ENCODE measurements around the gene SLC6A8. TPM values are rescaled to one million over a fixed set of nuclear protein-coding genes. Genes with fewer than 3 reads are reported as not detected.
A peak's percentile ranks its signal among the peaks of the same experiment; 100 is the strongest.

SLC6A8 gene
- total RNA-seq, 2 experiments from 2014 or later, result 0.42 to 0.71 TPM

DNA sequence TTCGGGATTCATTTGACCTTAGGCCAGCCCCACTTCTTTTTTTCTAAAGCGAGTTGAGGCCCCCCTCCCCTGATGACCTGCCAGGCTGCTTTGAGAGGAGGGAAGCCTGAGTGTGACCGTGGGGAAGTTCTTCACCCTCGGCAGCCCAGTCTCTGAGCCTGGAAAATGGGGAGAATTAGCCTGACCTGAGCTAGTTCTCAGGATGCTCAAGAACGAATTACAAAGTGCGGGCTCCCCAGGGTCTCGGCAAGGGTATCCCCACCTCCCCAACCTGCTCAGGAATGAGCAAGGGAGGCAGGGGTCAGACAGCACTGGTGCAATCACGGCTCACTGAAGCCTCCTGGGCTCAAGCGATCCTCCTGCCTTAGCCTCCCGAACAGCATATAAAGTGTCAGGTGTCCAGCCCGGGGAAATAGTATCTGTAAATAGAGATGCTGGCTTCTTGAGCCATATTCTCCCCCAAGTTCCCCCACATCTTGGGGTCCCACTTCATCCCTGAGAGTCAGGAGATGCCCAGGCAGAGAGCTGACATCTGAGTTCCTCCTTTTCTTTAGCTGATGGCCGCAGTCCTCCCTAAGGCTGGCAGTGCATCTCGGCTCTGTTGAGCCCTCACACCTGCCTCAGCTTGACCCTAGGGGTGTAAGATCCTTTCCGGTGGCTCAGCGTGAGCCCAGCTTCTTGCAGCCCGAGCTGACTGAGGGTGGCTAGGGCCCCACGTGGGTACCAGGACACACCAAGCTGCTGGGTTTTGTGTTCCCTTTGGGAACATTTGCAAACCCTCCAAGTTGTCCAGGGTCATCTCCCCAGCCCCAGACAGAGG is 39.2 kb upstream of the SLC6A8 start:
- no peak overlapping the region for H3K4me3 ChIP-seq (ENCODE audit: low read length)
- Mint-ChIP-seq H3K9me3 (no peaks in the 10 kb centered on the region), H3K4me1 (ENCODE audit: low read depth) (no peaks in the 10 kb centered on the region), H3K27ac (no peak overlapping the region), H3K4me3 (no peak overlapping the region), H3K36me3 (ENCODE audit: low read depth) (no peaks in the 10 kb centered on the region), H3K27me3 (peaks cover 17% of the 10 kb centered on the region)
- ChIA-PET CTCF (interaction anchor here (1.1 to 1.2 kb wide), 2 partner anchors 17 to 68 kb away, joined by 3 read pairs; no protein-coding TSS in a partner anchor), POLR2A (interaction anchor here (1.0 kb wide), 1 partner anchor 38 kb away, joined by 3 read pairs; no protein-coding TSS in a partner anchor)
- peaks cover 15% of the 10 kb centered on the region for H3K4me1 ChIP-seq (ENCODE audit: insufficient read depth, low read length)
- no peaks in the 10 kb centered on the region for H3K36me3 ChIP-seq (ENCODE audit: insufficient read depth, low read length)
- ATAC-seq (ENCODE audit: poor library complexity), result no peak
- intact Hi-C loops (cut with DNase I, micrococcal nuclease), result loop anchor here (1.0 to 5.0 kb wide), 3 partner anchors 36 to 93 kb away; no protein-coding TSS in a partner anchor
- peaks cover 0 to 10% of the 10 kb centered on the region in 2 experiments for H3K9me3 ChIP-seq (ENCODE audit: control insufficient read depth in 1 of 2, insufficient read depth in 1 of 2, low read length in 2 of 2)
- H3K27ac ChIP-seq (ENCODE audit: low read depth in 1 of 2, low read length in 2 of 2), result no peak overlapping the region
- TF ChIP-seq, protein P1, sequence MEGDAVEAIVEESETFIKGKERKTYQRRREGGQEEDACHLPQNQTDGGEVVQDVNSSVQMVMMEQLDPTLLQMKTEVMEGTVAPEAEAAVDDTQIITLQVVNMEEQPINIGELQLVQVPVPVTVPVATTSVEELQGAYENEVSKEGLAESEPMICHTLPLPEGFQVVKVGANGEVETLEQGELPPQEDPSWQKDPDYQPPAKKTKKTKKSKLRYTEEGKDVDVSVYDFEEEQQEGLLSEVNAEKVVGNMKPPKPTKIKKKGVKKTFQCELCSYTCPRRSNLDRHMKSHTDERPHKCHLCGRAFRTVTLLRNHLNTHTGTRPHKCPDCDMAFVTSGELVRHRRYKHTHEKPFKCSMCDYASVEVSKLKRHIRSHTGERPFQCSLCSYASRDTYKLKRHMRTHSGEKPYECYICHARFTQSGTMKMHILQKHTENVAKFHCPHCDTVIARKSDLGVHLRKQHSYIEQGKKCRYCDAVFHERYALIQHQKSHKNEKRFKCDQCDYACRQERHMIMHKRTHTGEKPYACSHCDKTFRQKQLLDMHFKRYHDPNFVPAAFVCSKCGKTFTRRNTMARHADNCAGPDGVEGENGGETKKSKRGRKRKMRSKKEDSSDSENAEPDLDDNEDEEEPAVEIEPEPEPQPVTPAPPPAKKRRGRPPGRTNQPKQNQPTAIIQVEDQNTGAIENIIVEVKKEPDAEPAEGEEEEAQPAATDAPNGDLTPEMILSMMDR (IDR thresholded peaks at IDR 0.05), result no peak
- no peak for DNase-seq
- H3K27me3 ChIP-seq (ENCODE audit: control insufficient read depth in 1 of 2, insufficient read depth in 2 of 2, low read length in 2 of 2), result peaks cover 30 to 31% of the 10 kb centered on the region in 2 experiments

DNA sequence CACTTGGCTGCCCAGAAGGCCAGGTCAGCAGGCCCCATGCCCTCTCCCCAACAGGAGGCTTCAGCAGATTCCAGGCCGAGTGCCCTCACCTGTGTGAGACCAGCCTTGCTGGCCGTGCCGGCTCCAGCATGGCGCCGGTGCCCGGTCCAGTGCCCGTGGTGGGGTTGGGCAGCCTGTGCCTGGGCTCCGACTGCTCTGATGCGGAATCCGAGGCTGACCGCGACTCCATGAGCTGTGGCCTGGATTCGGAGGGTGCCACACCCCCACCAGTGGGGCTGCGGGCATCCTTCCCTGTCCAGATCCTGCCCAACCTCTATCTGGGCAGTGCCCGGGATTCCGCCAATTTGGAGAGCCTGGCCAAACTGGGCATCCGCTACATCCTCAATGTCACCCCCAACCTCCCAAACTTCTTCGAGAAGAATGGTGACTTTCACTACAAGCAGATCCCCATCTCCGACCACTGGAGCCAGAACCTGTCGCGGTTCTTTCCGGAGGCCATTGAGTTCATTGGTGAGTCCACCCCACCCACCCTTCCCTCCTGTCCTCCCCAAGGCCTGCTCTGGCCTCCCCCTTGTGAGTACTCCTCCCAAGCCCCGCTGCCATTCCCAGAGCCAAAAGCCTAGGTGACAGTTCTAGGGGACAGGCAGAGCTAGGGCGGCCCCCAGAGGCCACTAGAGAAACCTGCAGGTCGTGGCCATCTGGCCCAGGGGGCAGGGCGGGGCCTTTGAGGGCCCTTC is 38.4 kb upstream of the SLC6A8 start:
- Histone ChIP-seq H3K9me3 (ENCODE audit: control insufficient read depth in 1 of 2, insufficient read depth in 1 of 2, low read length in 2 of 2) (peaks cover 0 to 10% of the 10 kb centered on the region in 2 experiments), H3K4me3 (ENCODE audit: low read length) (no peak overlapping the region), H3K36me3 (ENCODE audit: insufficient read depth, low read length) (no peaks in the 10 kb centered on the region), H3K4me1 (ENCODE audit: insufficient read depth, low read length) (peaks cover 11% of the 10 kb centered on the region), H3K27me3 (ENCODE audit: control insufficient read depth in 1 of 2, insufficient read depth in 2 of 2, low read length in 2 of 2) (peaks cover 27 to 28% of the 10 kb centered on the region in 2 experiments), H3K27ac (ENCODE audit: low read depth in 1 of 2, low read length in 2 of 2) (no peak overlapping the region)
- intact Hi-C loops (cut with DNase I, micrococcal nuclease), result loop anchor here (1.0 to 5.0 kb wide), 3 partner anchors 37 to 94 kb away; no protein-coding TSS in a partner anchor
- TF ChIP-seq, protein P1 (IDR thresholded peaks at IDR 0.05), result peak; percentile 44
- Mint-ChIP-seq H3K27ac (no peak overlapping the region), H3K36me3 (ENCODE audit: low read depth) (no peaks in the 10 kb centered on the region), H3K9me3 (no peaks in the 10 kb centered on the region), H3K27me3 (peaks cover 16% of the 10 kb centered on the region), H3K4me3 (no peak overlapping the region), H3K4me1 (ENCODE audit: low read depth) (no peaks in the 10 kb centered on the region)
- ChIA-PET CTCF (interaction anchor here (1.0 to 1.2 kb wide), 4 partner anchors 18 to 110 kb away, joined by 3 to 7 read pairs (median 4); no protein-coding TSS in a partner anchor), POLR2A (no interaction called here)
- DNase-seq, result peak in 9 of 14 experiments; percentile 15 to 69 (median 36)
- peak; percentile 71 for ATAC-seq (ENCODE audit: poor library complexity)
